ENCODE results near the gene HSD17B2. TPM values are rescaled to one million over a fixed set of nuclear protein-coding genes. Genes with fewer than 3 reads are reported as not detected.

Gene HSD17B2
- total and polyA plus RNA-seq, 8 donors, result 0.11 to 0.86 (median 0.37) TPM

- no peaks in the 10 kb centered on the region for H3K36me3 ChIP-seq
- TF ChIP-seq CTCF (IDR thresholded peaks at IDR 0.05), result no peak
- no peak overlapping the region for H3K4me3 ChIP-seq
- no peak for ATAC-seq
- no peak overlapping the region for H3K27ac ChIP-seq
- no peaks in the 10 kb centered on the region for H3K27me3 ChIP-seq
- no peaks in the 10 kb centered on the region for H3K9me3 ChIP-seq
- intact Hi-C loops (cut with DNase I), result no loop called here
- H3K4me1 ChIP-seq, result no peaks in the 10 kb centered on the region
- DNase-seq, result no peak
Observed at GRCh38 chr16:82050909-82051357, 15.9 kb downstream of the HSD17B2 start.

DNA sequence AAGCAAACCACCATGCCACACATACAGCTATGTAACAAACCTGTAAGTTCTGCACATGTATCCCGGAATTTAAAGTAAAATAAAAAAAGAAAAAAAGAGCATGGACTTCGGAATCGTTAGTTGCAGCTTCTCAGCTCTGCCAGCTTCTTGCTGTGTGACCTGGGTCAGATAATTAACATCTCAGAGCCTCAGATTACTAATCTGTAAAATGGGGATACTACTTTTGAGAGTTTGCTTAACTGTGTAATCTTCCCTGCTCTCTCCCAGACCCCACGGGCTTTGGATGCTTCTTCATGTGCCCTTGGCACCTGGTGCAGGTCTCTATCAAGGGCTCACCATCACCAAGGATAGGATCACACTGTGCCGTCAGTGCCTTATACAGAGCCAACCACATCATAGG lies 16.6 kb downstream of the HSD17B2 start:
- intact Hi-C loops (cut with DNase I), result no loop called here
- H3K36me3 ChIP-seq, result no peaks in the 10 kb centered on the region
- H3K27me3 ChIP-seq, result no peaks in the 10 kb centered on the region
- H3K4me1 ChIP-seq, result no peaks in the 10 kb centered on the region
- H3K9me3 ChIP-seq, result no peaks in the 10 kb centered on the region
- no peak for TF ChIP-seq CTCF (IDR thresholded peaks at IDR 0.05)
- no peak overlapping the region for H3K27ac ChIP-seq
- no peak overlapping the region for H3K4me3 ChIP-seq
- ATAC-seq, result no peak
- DNase-seq, result no peak

GRCh38 chr16:82055117-82055516 lies 20.1 kb downstream of the HSD17B2 start:
- DNase-seq (no peak), ATAC-seq (no peak)
- no peak overlapping the region for H3K4me3 ChIP-seq
- no peaks in the 10 kb centered on the region for H3K36me3 ChIP-seq
- peaks cover 0 to 5% of the 10 kb centered on the region in 2 donors for H3K4me1 ChIP-seq
- no peaks in the 10 kb centered on the region for H3K9me3 ChIP-seq
- no peaks in the 10 kb centered on the region for H3K27me3 ChIP-seq
- no peak overlapping the region for H3K27ac ChIP-seq
- TF ChIP-seq CTCF (IDR thresholded peaks at IDR 0.05), result no peak
- intact Hi-C loops (cut with DNase I), result no loop called here

- peak; percentile 42 for ATAC-seq
- H3K27ac ChIP-seq, result no peak overlapping the region
Observed at GRCh38 chr16:82055728-82056549, 20.9 kb downstream of the HSD17B2 start.

More at GRCh38 chr16:82055728-82056549, 20.9 kb downstream of the HSD17B2 start:
- Histone ChIP-seq H3K36me3 (no peaks in the 10 kb centered on the region), H3K4me3 (no peak overlapping the region), H3K4me1 (peaks cover 0 to 8% of the 10 kb centered on the region in 2 donors), H3K9me3 (no peaks in the 10 kb centered on the region), H3K27me3 (no peaks in the 10 kb centered on the region)
- intact Hi-C loops (cut with DNase I), result no loop called here
- peak in 1 of 4 donors; percentile 34 for DNase-seq
- TF ChIP-seq CTCF (IDR thresholded peaks at IDR 0.05), result no peak

Data from left lung (tissue), 10 donors.